Fibroblast of skin of right biceps (primary cell): ENCODE results near the gene SCGN.
"Not testable (repeated sequence)": the region's sequence is repeated elsewhere in the genome, so short reads cannot be mapped to it uniquely, and the experiment has no call there.

Experiments
- DNase-seq: peaks from one replicate; pipeline ENCODE4 v3.0.0-alpha.2; 2013

SCGN gene

DNA sequence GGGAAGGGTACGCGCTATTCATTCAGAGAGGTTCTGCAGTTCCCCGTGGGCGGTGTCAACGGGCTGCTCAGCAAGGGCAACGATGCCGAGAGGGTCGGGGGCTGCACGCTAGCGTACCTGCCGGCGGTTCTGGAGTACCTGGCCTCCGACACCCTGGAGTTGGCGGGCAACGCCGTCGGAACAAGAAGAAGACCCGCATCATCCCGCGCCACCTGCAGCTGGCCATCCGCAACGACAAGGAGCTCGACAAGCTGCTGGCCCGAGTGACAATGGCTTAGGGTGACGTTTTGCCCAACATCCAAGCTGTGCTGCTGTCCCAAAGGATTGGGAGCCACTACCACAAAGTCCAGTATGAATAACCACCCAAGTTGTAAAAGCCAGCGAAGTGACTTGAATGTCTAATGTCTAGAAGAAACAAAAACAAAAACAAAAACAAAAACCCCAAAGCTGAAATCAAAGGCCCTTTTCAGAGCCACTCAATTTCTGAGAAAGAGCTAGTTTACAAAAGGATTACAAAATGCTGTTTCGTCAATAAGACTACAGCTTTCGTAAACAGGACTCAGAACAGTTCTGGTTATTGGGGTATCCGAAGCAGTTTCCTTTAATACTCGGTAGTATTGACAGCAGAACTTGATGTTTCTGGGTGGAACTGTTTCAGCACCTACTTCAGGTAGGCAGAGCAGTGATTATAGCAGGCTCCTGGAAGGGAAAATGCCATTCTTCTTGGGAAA, 80.6 kb downstream of the SCGN start:
- DNase-seq: no peak

GRCh38 chr6:25735261-25735660, 83.2 kb downstream of the SCGN start:
- no peak for DNase-seq

- no peak for DNase-seq
These were observed 91.9 kb downstream of the SCGN start for GRCh38 chr6:25743868-25744267.

DNA sequence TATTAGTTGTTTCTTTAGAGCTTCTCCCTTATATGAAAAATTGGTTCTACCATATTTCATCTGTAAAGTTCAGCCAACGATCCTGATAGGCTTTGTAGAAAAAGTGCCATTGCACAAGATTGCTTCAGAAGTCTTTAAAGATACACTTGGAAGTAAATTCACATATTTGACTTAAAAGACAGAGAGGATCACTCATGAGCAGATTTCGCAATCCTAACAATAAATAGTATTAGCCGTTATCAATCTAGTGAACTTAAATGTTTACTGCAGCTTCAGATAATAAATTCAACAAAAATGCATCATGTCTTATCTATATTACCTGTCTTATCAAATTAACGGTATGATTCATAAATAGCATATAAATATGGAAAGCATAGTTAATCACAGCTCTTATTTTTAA, 93.8 kb downstream of the SCGN start:
- no peak for DNase-seq

DNA sequence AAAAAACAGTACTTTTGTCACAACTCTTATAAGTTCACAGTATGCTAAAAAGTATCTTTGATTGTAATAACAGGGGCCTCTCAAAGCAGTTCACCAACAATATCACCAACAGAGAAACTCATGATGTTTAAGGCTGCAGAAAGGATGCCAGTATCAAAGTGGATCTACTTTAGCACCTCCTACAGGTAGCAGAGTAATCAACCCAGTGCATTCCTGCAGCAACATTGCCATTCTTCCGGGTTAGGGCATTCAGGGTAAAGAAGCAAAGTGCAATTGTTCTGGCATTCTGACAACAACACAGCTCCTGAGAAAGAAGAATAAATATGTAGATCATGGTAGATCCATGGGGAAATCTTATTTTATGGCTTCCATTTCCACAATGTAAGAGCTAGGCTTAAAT, 95.0 kb downstream of the SCGN start:
- no peak for DNase-seq

- DNase-seq: no peak
These were observed 95.5 kb downstream of the SCGN start for GRCh38 chr6:25747477-25747876.

DNA sequence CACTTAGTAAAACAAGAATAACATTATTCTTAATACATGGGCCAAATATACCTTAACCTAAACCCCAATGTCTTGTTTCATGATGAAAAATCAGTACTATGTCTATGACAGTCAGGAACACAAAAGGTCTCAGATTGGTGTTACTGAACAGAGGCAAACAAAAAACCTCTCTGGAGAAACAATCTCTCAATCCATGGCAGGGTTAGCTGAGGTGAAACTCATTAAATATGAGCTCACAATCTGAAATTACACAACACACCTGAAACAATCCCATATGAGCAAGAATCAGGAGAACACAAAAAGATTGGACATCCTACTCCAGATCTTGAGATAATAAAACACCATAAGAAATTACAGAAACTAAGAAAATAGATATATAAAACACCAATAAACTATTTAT, 96.0 kb downstream of the SCGN start:
- no peak for DNase-seq

- not testable (repeated sequence) for DNase-seq
These were observed 96.8 kb downstream of the SCGN start for GRCh38 chr6:25748601-25749517.

GRCh38 chr6:25749837-25750236, 97.8 kb downstream of the SCGN start:
- DNase-seq: no peak

GRCh38 chr6:25750906-25751305, 98.9 kb downstream of the SCGN start:
- DNase-seq: no peak
